Colonic mucosa (tissue), 4 donors: ENCODE results near the gene PIBF1. TPM values are rescaled to one million over a fixed set of nuclear protein-coding genes. Genes with fewer than 3 reads are reported as not detected.
A peak's percentile ranks its signal among the peaks of the same experiment; 100 is the strongest.

Source experiments
- DNase-seq: peaks from one replicate; pipeline ENCODE4 v3.0.0-alpha.2; 2020
- H3K27ac ChIP-seq: fragments of 200-600 bp; one replicate; pipeline ENCODE4 v1.8.0; 2021
- H3K27me3 ChIP-seq: fragments of 200-600 bp; one replicate; pipeline ENCODE4 v1.8.0; 2021
- H3K36me3 ChIP-seq: fragments of 200-600 bp; one replicate; pipeline ENCODE4 v1.8.0; 2021
- H3K4me1 ChIP-seq: fragments of 200-600 bp; one replicate; pipeline ENCODE4 v1.8.0; 2021; ENCODE audit warnings: mild to moderate bottlenecking
- H3K4me3 ChIP-seq: fragments of 200-600 bp; one replicate; pipeline ENCODE4 v1.8.0; 2021
- H3K9ac ChIP-seq, 2 donors: one replicate each; pipeline ENCODE4 v1.7.0; 2013; ENCODE audit warnings: control low read depth in 2 of 2, low read depth in 2 of 2, low read length in 2 of 2
- H3K9me3 ChIP-seq: fragments of 200-600 bp; one replicate; pipeline ENCODE4 v1.8.0; 2021
- CTCF ChIP-seq: fragments of 200-600 bp; IDR thresholded peaks from one replicate; pipeline ENCODE4 v1.8.0; 2022; ENCODE audit warnings: antibody characterized with exemption, mild to moderate bottlenecking
- intact Hi-C: fragments of 100-400 bp; cut with DNase I; formaldehyde crosslinking; loops from one replicate; pipeline ENCODE4 v1.14.1; 2022
- total RNA-seq, 2 donors: library from RNA; stranded (reverse); fragmentation: NEBNext Ultra II Directional in 1 of 2; extraction: Animal tissue kit (Norgen Biotek cat#: 25700) in 1 of 2; gene quantifications; one replicate each; pipeline ENCODE4 v1.2.1, GENCODE V29; 2021
- donor health status: healthy.
- donor health status: DM: no; HTN: no; CAD: no.
- donor health status: DM: no; HTN: no; CAD: no.

PIBF1 gene
- total RNA-seq, 2 donors from 2014 or later, result 12.3 to 17.5 TPM

DNA sequence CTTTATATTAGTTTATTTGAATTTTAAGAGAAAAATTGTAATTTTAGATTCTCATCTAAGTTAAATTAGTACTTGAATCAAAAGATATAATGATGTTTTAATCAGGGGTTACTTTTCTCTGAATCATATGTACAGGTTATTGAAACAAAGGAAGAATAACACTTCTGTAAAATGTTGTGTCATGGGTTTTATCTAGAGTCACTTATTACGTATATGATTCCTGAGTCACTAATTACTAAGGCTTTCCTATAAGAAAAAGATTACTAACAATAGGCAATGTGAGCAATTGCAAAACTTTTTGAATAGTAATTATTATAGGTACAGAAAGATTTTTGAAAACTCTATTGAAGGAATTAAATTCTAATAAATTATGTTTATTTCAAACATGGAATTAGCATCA is 177.7 kb downstream of the PIBF1 start:
- H3K4me3 ChIP-seq, result no peak overlapping the region
- DNase-seq, result no peak
- intact Hi-C loops, result no loop called here

GRCh38 chr13:72960114-72960513 is 178.2 kb downstream of the PIBF1 start:
- H3K4me3 ChIP-seq, result no peak overlapping the region
- no peak for DNase-seq
- H3K9ac ChIP-seq, result no peak overlapping the region
- H3K27ac ChIP-seq, result no peak overlapping the region
- H3K4me1 ChIP-seq, result no peaks in the 10 kb centered on the region
- H3K9me3 ChIP-seq, result no peaks in the 10 kb centered on the region
- TF ChIP-seq CTCF, result no peak
- H3K36me3 ChIP-seq, result no peaks in the 10 kb centered on the region
- H3K27me3 ChIP-seq, result no peaks in the 10 kb centered on the region
- intact Hi-C loops, result no loop called here

More for the DNA sequence above, 177.7 kb downstream of the PIBF1 start:
- Histone ChIP-seq H3K36me3 (no peaks in the 10 kb centered on the region), H3K4me1 (no peaks in the 10 kb centered on the region), H3K27me3 (no peaks in the 10 kb centered on the region), H3K9me3 (no peaks in the 10 kb centered on the region), H3K27ac (no peak overlapping the region), H3K9ac (no peak overlapping the region)
- TF ChIP-seq CTCF, result no peak

GRCh38 chr13:72960541-72960940 is 178.6 kb downstream of the PIBF1 start:
- Histone ChIP-seq H3K9me3 (no peaks in the 10 kb centered on the region), H3K4me1 (no peaks in the 10 kb centered on the region), H3K36me3 (no peaks in the 10 kb centered on the region), H3K27me3 (no peaks in the 10 kb centered on the region), H3K27ac (no peak overlapping the region), H3K9ac (no peak overlapping the region), H3K4me3 (no peak overlapping the region)
- no peak for TF ChIP-seq CTCF
- intact Hi-C loops, result no loop called here
- DNase-seq, result no peak

DNA sequence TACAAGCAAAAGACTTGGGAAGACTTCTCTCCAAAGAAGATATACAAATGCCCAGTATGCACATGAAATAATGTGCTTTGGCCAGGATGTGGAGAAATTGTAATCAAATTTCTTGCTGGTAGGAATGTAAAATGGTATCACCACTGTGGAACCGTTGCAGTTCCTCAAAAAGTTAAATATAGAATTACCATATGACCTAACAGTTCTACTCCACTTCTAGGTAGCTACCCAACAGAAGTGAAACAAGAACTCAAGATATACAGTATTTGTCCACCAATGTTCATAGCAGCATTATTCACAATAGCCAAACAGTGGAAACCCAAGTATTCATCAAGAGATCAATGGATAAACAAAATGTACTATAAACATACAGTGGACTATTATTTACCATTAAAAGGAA is 181.8 kb downstream of the PIBF1 start:
- Histone ChIP-seq H3K27ac (no peak overlapping the region), H3K36me3 (no peaks in the 10 kb centered on the region), H3K4me3 (no peak overlapping the region), H3K9ac (no peak overlapping the region), H3K9me3 (no peaks in the 10 kb centered on the region), H3K4me1 (no peaks in the 10 kb centered on the region), H3K27me3 (no peaks in the 10 kb centered on the region)
- DNase-seq, result no peak
- no peak for TF ChIP-seq CTCF
- intact Hi-C loops, result no loop called here

DNA sequence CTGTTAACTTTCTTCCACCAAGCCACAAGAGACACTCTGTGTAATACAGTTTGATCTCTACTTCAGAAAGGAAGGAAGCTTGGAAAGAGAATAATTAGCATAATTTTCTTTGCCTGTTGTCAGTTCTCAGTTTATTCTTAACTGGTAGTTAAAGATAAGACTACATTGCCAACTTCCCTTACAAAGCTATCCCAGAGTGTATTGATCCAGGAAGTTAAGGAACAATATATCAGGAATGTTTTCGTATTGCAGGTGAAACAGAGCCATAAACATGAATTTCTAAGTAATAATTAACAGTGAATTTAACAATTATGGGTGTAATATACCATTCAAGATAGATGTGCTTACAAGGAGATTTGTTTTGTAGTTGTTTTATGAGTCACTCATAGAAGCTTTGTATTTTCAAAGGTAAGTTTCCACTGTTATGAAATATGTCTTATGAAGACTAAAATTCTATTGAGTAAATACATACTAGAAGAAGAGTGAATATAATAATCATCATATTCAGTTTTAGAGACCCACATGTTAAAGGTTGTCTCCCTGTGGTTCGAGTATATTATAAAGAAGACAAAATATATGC is 188.5 kb downstream of the PIBF1 start:
- no peak overlapping the region for H3K9ac ChIP-seq
- H3K4me3 ChIP-seq, result no peak overlapping the region
- no peaks in the 10 kb centered on the region for H3K27me3 ChIP-seq
- no peaks in the 10 kb centered on the region for H3K36me3 ChIP-seq
- no peaks in the 10 kb centered on the region for H3K4me1 ChIP-seq
- TF ChIP-seq CTCF, result no peak
- intact Hi-C loops, result no loop called here
- H3K27ac ChIP-seq, result peak overlapping the region; percentile 44
- H3K9me3 ChIP-seq, result no peaks in the 10 kb centered on the region
- no peak for DNase-seq
